HCT116 (cell line): ENCODE data around the gene GPX5. TPM values are rescaled to one million over a fixed set of nuclear protein-coding genes. Genes with fewer than 3 reads are reported as not detected.

Experiments used
- ATAC-seq: fragments of 200-7000 bp; cut with Tn5 transposase; 2 replicates; pipeline ENCODE4 v1.9.1; 2020; ENCODE audit warnings: mild to moderate bottlenecking, moderate library complexity
- BruUV-seq: library from RNA; stranded (reverse); fragments of 400-500 nt; replicated peaks from 2 replicates; lab custom pipeline; 2021; lab: Mats Ljungman, UMichigan
- CTCF ChIA-PET: fragments of 300-600 bp; sonication (Branson Sonifier 250); formaldehyde crosslinking; loops from one replicate; lab custom pipeline; 2021; ENCODE audit warnings: antibody characterized with exemption; lab: Charles Lee
- POLR2A ChIA-PET: fragments of 300-600, 350-600 bp; sonication (Branson Sonifier 250); formaldehyde crosslinking; loops from one replicate; lab custom pipeline; 2021; ENCODE audit warnings: antibody characterized with exemption; lab: Charles Lee
- RAD21 ChIA-PET, 2 experiments: fragments of 300-600 bp; sonication (Branson Sonifier 250); formaldehyde crosslinking; loops; one replicate each; lab custom pipeline; 2023; ENCODE audit warnings: low total read pairs in 2 of 2; ENCODE audit not compliant: uncharacterized antibody in 2 of 2, unreplicated experiment in 2 of 2, low non-redundant PET in 1 of 2; lab: Charles Lee
- DNase-seq: peaks from one replicate; pipeline ENCODE4 v3.0.0-alpha.2; 2010; ENCODE audit warnings: low read depth, low spot score
- H2AFZ ChIP-seq: fragments of 200-600 bp; shearing (Covaris generic), sonication (generic); 2 replicates; pipeline ENCODE4 v1.6.1; 2017; ENCODE audit warnings: low read depth, mixed run types, mixed read lengths, antibody characterized with exemption, low read length; ENCODE audit not compliant: poor library complexity, severe bottlenecking
- H3K27ac ChIP-seq: 2 replicates; pipeline ENCODE4 v1.5.1; 2012; ENCODE audit warnings: low read depth, low read length
- H3K27me3 ChIP-seq: fragments of 200-600 bp; sonication (generic); 2 replicates; pipeline ENCODE4 v1.6.1; 2016; ENCODE audit warnings: mixed run types, low read length, mixed read lengths; ENCODE audit not compliant: insufficient read depth
- H3K36me3 ChIP-seq, 2 experiments: fragments of 200-500 bp in 1 of 2; fragments of 200-600 bp in 1 of 2; sonication (Bioruptor generic) in 1 of 2; sonication (generic) in 1 of 2; 2 replicates each; pipeline versions ENCODE4 v1.5.1 to v1.6.1; 2014 to 2016; ENCODE audit warnings: low read length in 2 of 2, inconsistent platforms in 1 of 2, mixed read lengths in 1 of 2, mixed run types in 1 of 2; ENCODE audit not compliant: insufficient read depth in 2 of 2, control insufficient read depth in 1 of 2
- H3K4me1 ChIP-seq, 2 experiments: fragments of 200-600 bp in 1 of 2; sonication (generic) in 1 of 2; 2 replicates each; pipeline versions ENCODE4 v1.5.1 to v1.6.1; 2012 to 2017; ENCODE audit warnings: low read length in 2 of 2, inconsistent platforms in 1 of 2, mild to moderate bottlenecking in 1 of 2, mixed read lengths in 1 of 2, mixed run types in 1 of 2, moderate library complexity in 1 of 2; ENCODE audit not compliant: insufficient read depth in 2 of 2, control insufficient read depth in 1 of 2
- H3K4me2 ChIP-seq: fragments of 200-600 bp; sonication (generic); 2 replicates; pipeline ENCODE4 v1.6.1; 2017; ENCODE audit warnings: mixed run types, low read length, mixed read lengths
- H3K4me3 ChIP-seq, 2 experiments: fragments of 200-600 bp in 1 of 2; sonication (generic) in 1 of 2; replicated peaks in 1 of 2; 2 replicates each; pipeline ENCODE4 v1.5.1; 2011 to 2016; ENCODE audit warnings: low read length in 2 of 2, control low read depth in 1 of 2, low read depth in 1 of 2, mild to moderate bottlenecking in 1 of 2, mixed read lengths in 1 of 2, mixed run types in 1 of 2
- H3K79me2 ChIP-seq: fragments of 200-600 bp; sonication (generic); 2 replicates; pipeline ENCODE4 v1.6.1; 2017; ENCODE audit warnings: mild to moderate bottlenecking, mixed run types, low read length, moderate library complexity, mixed read lengths; ENCODE audit not compliant: insufficient read depth
- H3K9ac ChIP-seq: fragments of 200-600 bp; sonication (generic); 2 replicates; pipeline ENCODE4 v1.6.1; 2016; ENCODE audit warnings: low read length, mixed read lengths
- H3K9me2 ChIP-seq: fragments of 200-600 bp; sonication (generic), shearing (Covaris generic); 2 replicates; pipeline ENCODE4 v1.6.1; 2017; ENCODE audit warnings: mixed run types, mild to moderate bottlenecking, moderate library complexity; ENCODE audit not compliant: insufficient read depth
- H3K9me3 ChIP-seq, 2 experiments: fragments of 200-500 bp in 1 of 2; fragments of 200-600 bp in 1 of 2; sonication (Bioruptor generic) in 1 of 2; sonication (generic) in 1 of 2; 2 replicates each; pipeline ENCODE4 v1.6.1; 2014 to 2017; ENCODE audit warnings: low read length in 2 of 2, mixed read lengths in 2 of 2, inconsistent platforms in 1 of 2, low read depth in 1 of 2, mild to moderate bottlenecking in 1 of 2, mixed run types in 1 of 2, moderate library complexity in 1 of 2; ENCODE audit not compliant: control insufficient read depth in 1 of 2, insufficient read depth in 1 of 2
- H4K20me1 ChIP-seq: fragments of 200-600 bp; sonication (generic), shearing (Covaris generic); 2 replicates; pipeline ENCODE4 v1.6.1; 2017; ENCODE audit warnings: mixed run types, mild to moderate bottlenecking, moderate library complexity; ENCODE audit not compliant: insufficient read depth
- CBX3 ChIP-seq: IDR thresholded peaks from 2 replicates; pipeline ENCODE4 v1.6.1; 2012; ENCODE audit warnings: low read depth
- CEBPB ChIP-seq: IDR thresholded peaks from 2 replicates; pipeline ENCODE4 v1.6.1; 2012; ENCODE audit warnings: low read depth
- EZH2 ChIP-seq: fragments of 200-600 bp; sonication (generic); IDR thresholded peaks from 2 replicates; pipeline ENCODE4 v1.6.1; 2017; ENCODE audit warnings: antibody characterized with exemption, mixed run types
- FOSL1 ChIP-seq: IDR thresholded peaks from 2 replicates; pipeline ENCODE4 v1.6.1; 2012; ENCODE audit warnings: low read depth
- POLR2AphosphoS5 ChIP-seq: IDR thresholded peaks from 2 replicates; pipeline ENCODE4 v1.6.1; 2011; ENCODE audit warnings: mild to moderate bottlenecking, low read depth, low read length, moderate library complexity
- ZFX ChIP-seq: fragments of 450-650 bp; IDR thresholded peaks from 2 replicates; pipeline ENCODE4 v1.6.1; 2017
- ZNF274 ChIP-seq: fragments of 200-500 bp; sonication (Bioruptor generic); IDR thresholded peaks from 2 replicates; pipeline ENCODE4 v1.6.1; 2014; ENCODE audit warnings: mild to moderate bottlenecking, low read depth, low read length, inconsistent platforms
- intact Hi-C: fragments of 100-400 bp; cut with micrococcal nuclease; formaldehyde crosslinking; loops from 2 replicates; pipeline ENCODE4 v1.10.0; 2022
- total RNA-seq: library from RNA; stranded (reverse); gene quantifications from one replicate; pipeline ENCODE4 v1.2.1, GENCODE V29; 2021; ENCODE audit not compliant: unreplicated experiment
- TF ChIP-seq, protein P1 (sequence below): IDR thresholded peaks from 2 replicates; pipeline ENCODE4 v1.6.1; 2011; ENCODE audit warnings: mild to moderate bottlenecking, low read length, moderate library complexity; ENCODE audit not compliant: insufficient replicate concordance; ENCODE audit errors: extremely low read depth
- TF ChIP-seq, protein P2 (sequence below), 3 experiments: fragments of 200-600 bp in 1 of 3; sonication (generic) in 1 of 3; IDR thresholded peaks in 2 of 3; conservative IDR thresholded peaks in 1 of 3; 2 replicates each; pipeline ENCODE4 v1.5.1; 2012 to 2017; ENCODE audit warnings: low read depth in 2 of 3, low read length in 2 of 3, antibody characterized with exemption in 1 of 3, borderline replicate concordance in 1 of 3, control low read depth in 1 of 3, mild to moderate bottlenecking in 1 of 3, mixed read lengths in 1 of 3, mixed run types in 1 of 3, moderate library complexity in 1 of 3; ENCODE audit not compliant: insufficient read depth in 1 of 3

GPX5 gene
- total RNA-seq, 1 experiment from 2014 or later, result not detected

GRCh38 chr6:28505733-28506132 is 19.9 kb upstream of the GPX5 start:
- Histone ChIP-seq H3K27me3 (no peaks in the 10 kb centered on the region), H3K9me3 (no peaks in the 10 kb centered on the region), H3K36me3 (no peaks in the 10 kb centered on the region), H3K4me3 (no peak overlapping the region), H3K79me2 (no peaks in the 10 kb centered on the region)
- POLR2A ChIA-PET, result no interaction called here
- TF ChIP-seq, protein P1, sequence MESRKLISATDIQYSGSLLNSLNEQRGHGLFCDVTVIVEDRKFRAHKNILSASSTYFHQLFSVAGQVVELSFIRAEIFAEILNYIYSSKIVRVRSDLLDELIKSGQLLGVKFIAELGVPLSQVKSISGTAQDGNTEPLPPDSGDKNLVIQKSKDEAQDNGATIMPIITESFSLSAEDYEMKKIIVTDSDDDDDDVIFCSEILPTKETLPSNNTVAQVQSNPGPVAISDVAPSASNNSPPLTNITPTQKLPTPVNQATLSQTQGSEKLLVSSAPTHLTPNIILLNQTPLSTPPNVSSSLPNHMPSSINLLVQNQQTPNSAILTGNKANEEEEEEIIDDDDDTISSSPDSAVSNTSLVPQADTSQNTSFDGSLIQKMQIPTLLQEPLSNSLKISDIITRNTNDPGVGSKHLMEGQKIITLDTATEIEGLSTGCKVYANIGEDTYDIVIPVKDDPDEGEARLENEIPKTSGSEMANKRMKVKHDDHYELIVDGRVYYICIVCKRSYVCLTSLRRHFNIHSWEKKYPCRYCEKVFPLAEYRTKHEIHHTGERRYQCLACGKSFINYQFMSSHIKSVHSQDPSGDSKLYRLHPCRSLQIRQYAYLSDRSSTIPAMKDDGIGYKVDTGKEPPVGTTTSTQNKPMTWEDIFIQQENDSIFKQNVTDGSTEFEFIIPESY, result no peak
- TF ChIP-seq CEBPB, result no peak
- no peak for TF ChIP-seq FOSL1
- TF ChIP-seq ZFX, result no peak
- TF ChIP-seq POLR2AphosphoS5, result no peak
- TF ChIP-seq, protein P2, sequence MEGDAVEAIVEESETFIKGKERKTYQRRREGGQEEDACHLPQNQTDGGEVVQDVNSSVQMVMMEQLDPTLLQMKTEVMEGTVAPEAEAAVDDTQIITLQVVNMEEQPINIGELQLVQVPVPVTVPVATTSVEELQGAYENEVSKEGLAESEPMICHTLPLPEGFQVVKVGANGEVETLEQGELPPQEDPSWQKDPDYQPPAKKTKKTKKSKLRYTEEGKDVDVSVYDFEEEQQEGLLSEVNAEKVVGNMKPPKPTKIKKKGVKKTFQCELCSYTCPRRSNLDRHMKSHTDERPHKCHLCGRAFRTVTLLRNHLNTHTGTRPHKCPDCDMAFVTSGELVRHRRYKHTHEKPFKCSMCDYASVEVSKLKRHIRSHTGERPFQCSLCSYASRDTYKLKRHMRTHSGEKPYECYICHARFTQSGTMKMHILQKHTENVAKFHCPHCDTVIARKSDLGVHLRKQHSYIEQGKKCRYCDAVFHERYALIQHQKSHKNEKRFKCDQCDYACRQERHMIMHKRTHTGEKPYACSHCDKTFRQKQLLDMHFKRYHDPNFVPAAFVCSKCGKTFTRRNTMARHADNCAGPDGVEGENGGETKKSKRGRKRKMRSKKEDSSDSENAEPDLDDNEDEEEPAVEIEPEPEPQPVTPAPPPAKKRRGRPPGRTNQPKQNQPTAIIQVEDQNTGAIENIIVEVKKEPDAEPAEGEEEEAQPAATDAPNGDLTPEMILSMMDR (IDR thresholded peaks at IDR 0.05 in 2 of 3, conservative IDR thresholded peaks at IDR 0.05 in 1 of 3; ENCODE audit: borderline replicate concordance in 1 of 3, insufficient read depth in 1 of 3, low read depth in 2 of 3, low read length in 2 of 3), result no peak
- TF ChIP-seq ZNF274, result no peak
- TF ChIP-seq EZH2, result no peak
- no peak for TF ChIP-seq CBX3
- TF ChIP-seq, all 23 proteins: peak for 0
- RAD21 ChIA-PET, result no interaction called here
- Histone ChIP-seq H3K9ac (no peak overlapping the region), H2AFZ (no peak overlapping the region), H3K9me2 (no peaks in the 10 kb centered on the region), H3K27ac (no peak overlapping the region), H3K4me2 (no peak overlapping the region), H3K4me1 (no peaks in the 10 kb centered on the region), H4K20me1 (no peaks in the 10 kb centered on the region)
- ATAC-seq (no peak), DNase-seq (no peak)
- BruUV-seq, result no TSS peak
- CTCF ChIA-PET, result no interaction called here
- intact Hi-C loops, result no loop called here
